Endothelial cell of umbilical vein (primary cell): ENCODE measurements around the gene MPZL2. TPM values are rescaled to one million over a fixed set of nuclear protein-coding genes. Genes with fewer than 3 reads are reported as not detected.

Source experiments
- BruUV-seq: library from RNA; stranded (reverse); fragments of 400-500 nt; replicated peaks from 2 replicates; lab custom pipeline; 2021; lab: Mats Ljungman, UMichigan
- CTCF ChIA-PET: fragments of 300-600, 350-600 bp; sonication (Branson Sonifier 250); formaldehyde crosslinking; loops from one replicate; lab custom pipeline; 2021; ENCODE audit warnings: antibody characterized with exemption, inconsistent platforms; lab: Charles Lee
- POLR2A ChIA-PET: fragments of 300-600, 350-600 bp; sonication (Branson Sonifier 250); formaldehyde crosslinking; loops from one replicate; lab custom pipeline; 2021; ENCODE audit warnings: antibody characterized with exemption, inconsistent platforms; lab: Charles Lee
- DNase-seq: peaks from one replicate; pipeline ENCODE4 v3.0.0-alpha.2; 2011; ENCODE audit warnings: low read depth, low spot score
- FAIRE-seq: peaks from 2 replicates; lab custom pipeline; 2011; peaks lifted over from hg19 to GRCh38; lab: Jason Lieb, UNC
- H2AFZ ChIP-seq: 2 replicates; pipeline ENCODE4 v1.6.0; 2012; ENCODE audit warnings: low read depth, low read length, control low read depth, inconsistent platforms
- H3K27ac ChIP-seq: 2 replicates; pipeline ENCODE4 v1.5.1; 2011; ENCODE audit warnings: low read depth, mild to moderate bottlenecking, control low read depth, low read length, moderate library complexity; ENCODE audit not compliant: insufficient read depth
- H3K27me3 ChIP-seq, 2 experiments: 2 replicates each; pipeline versions ENCODE4 v1.6.0 to v1.6.1; 2011; ENCODE audit warnings: low read length in 2 of 2, mixed read lengths in 1 of 2; ENCODE audit not compliant: control insufficient read depth in 2 of 2, insufficient read depth in 2 of 2
- H3K36me3 ChIP-seq, 2 experiments: 2 replicates in 1 of 2; 3 replicates in 1 of 2; pipeline ENCODE4 v1.5.1; 2011; ENCODE audit warnings: low read length in 2 of 2, mild to moderate bottlenecking in 1 of 2, moderate library complexity in 1 of 2; ENCODE audit not compliant: control insufficient read depth in 2 of 2, insufficient read depth in 2 of 2; ENCODE audit errors: extremely low read depth in 1 of 2
- H3K4me1 ChIP-seq: 3 replicates; pipeline ENCODE4 v1.5.1; 2011; ENCODE audit warnings: mild to moderate bottlenecking, low read length; ENCODE audit not compliant: control insufficient read depth, insufficient read depth; ENCODE audit errors: extremely low read depth
- H3K4me2 ChIP-seq: 2 replicates; pipeline ENCODE4 v1.6.1; 2011; ENCODE audit warnings: low read length, control low read depth, mixed read lengths; ENCODE audit not compliant: insufficient read depth
- H3K4me3 ChIP-seq, 3 experiments: fragments of 200-600 bp in 1 of 3; sonication (generic), shearing (Covaris generic) in 1 of 3; replicated peaks in 1 of 3; 2 replicates each; pipeline ENCODE4 v1.5.1; 2011 to 2016; ENCODE audit warnings: control low read depth in 3 of 3, low read length in 3 of 3, mild to moderate bottlenecking in 2 of 3, inconsistent platforms in 1 of 3, low read depth in 1 of 3, moderate library complexity in 1 of 3; ENCODE audit not compliant: insufficient read depth in 1 of 3
- H3K79me2 ChIP-seq: 2 replicates; pipeline ENCODE4 v1.6.0; 2012; ENCODE audit warnings: low read length, inconsistent platforms; ENCODE audit not compliant: control insufficient read depth, insufficient read depth
- H3K9ac ChIP-seq: replicated peaks from 2 replicates; pipeline ENCODE3; 2011; ENCODE audit warnings: low read length, control low read depth; ENCODE audit not compliant: insufficient read depth; ENCODE audit errors: extremely low read depth
- H3K9me1 ChIP-seq: replicated peaks from 3 replicates; pipeline ENCODE4 v1.6.0; 2011; ENCODE audit warnings: mild to moderate bottlenecking, low read length; ENCODE audit not compliant: control insufficient read depth, insufficient read depth; ENCODE audit errors: extremely low read depth
- H3K9me3 ChIP-seq: replicated peaks from 2 replicates; pipeline ENCODE4 v1.5.1; 2012; ENCODE audit warnings: low read length, inconsistent platforms; ENCODE audit not compliant: control insufficient read depth, insufficient read depth
- H4K20me1 ChIP-seq: replicated peaks from 2 replicates; pipeline ENCODE3; 2011; ENCODE audit warnings: mild to moderate bottlenecking, low read length; ENCODE audit not compliant: control insufficient read depth, insufficient read depth; ENCODE audit errors: extremely low read depth
- EZH2 ChIP-seq: IDR thresholded peaks from 2 replicates; pipeline ENCODE4 v1.6.1; 2012; ENCODE audit warnings: borderline replicate concordance, low read depth, mild to moderate bottlenecking, moderate library complexity, low read length, inconsistent platforms; ENCODE audit not compliant: severe bottlenecking
- FOS ChIP-seq: IDR thresholded peaks from 2 replicates; pipeline ENCODE4 v1.6.1; 2011; ENCODE audit warnings: mild to moderate bottlenecking, low read length, moderate library complexity, borderline replicate concordance; ENCODE audit not compliant: insufficient read depth
- GATA2 ChIP-seq: IDR thresholded peaks from 2 replicates; pipeline ENCODE4 v1.7.0; 2011; ENCODE audit warnings: low read depth, mild to moderate bottlenecking, moderate library complexity, mixed read lengths, low read length; ENCODE audit not compliant: insufficient read length, insufficient read depth
- JUN ChIP-seq: IDR thresholded peaks from 2 replicates; pipeline ENCODE4 v1.6.1; 2011; ENCODE audit warnings: borderline replicate concordance, low read depth; ENCODE audit not compliant: insufficient read length, insufficient read depth
- MYC ChIP-seq: IDR thresholded peaks from one replicate; pipeline ENCODE4 v1.6.1; 2011; ENCODE audit warnings: mild to moderate bottlenecking, low read depth, low read length
- POLR2A ChIP-seq: IDR thresholded peaks from 2 replicates; pipeline ENCODE4 v1.6.1; 2012; ENCODE audit warnings: low read depth, mild to moderate bottlenecking, control low read depth, low read length
- POLR2AphosphoS5 ChIP-seq: IDR thresholded peaks from 2 replicates; pipeline ENCODE4 v1.6.1; 2012; ENCODE audit warnings: low read depth, mild to moderate bottlenecking, control low read depth, low read length, moderate library complexity; ENCODE audit not compliant: insufficient read depth
- dilution Hi-C: fragments of 300-500 bp; cut with MboI; formaldehyde crosslinking; loops from one replicate; pipeline ENCODE4 v1.15.0; 2019; ENCODE audit warnings: low sequenced_read_pairs; ENCODE audit not compliant: extremely low pct_ligation_motif_present
- intact Hi-C: fragments of 100-400 bp; cut with micrococcal nuclease; formaldehyde crosslinking; loops from one replicate; pipeline ENCODE4 v1.10.0; 2022
- polyA plus RNA-seq, 4 experiments: library from polyadenylated mRNA; depleted of rRNA in 3 of 4; stranded (reverse) in 3 of 4; unstranded in 1 of 4; fragments of >200 nt; gene quantifications; 2 replicates each; pipeline versions ENCODE4 v1.2.1 to v1.2.3, GENCODE V29; 2011 to 2012; ENCODE audit warnings: missing spikeins in 1 of 4
- total RNA-seq: library from RNA; stranded (reverse); gene quantifications from 2 replicates; pipeline ENCODE4 v1.2.3, GENCODE V29; 2021
- TF ChIP-seq, protein P1 (sequence below), 2 donors: IDR thresholded peaks; 1 replicate in 1 of 2; 2 replicates in 1 of 2; pipeline ENCODE4 v1.5.1; 2011; ENCODE audit warnings: low read length in 2 of 2, mild to moderate bottlenecking in 2 of 2, moderate library complexity in 2 of 2, control low read depth in 1 of 2, inconsistent platforms in 1 of 2, low read depth in 1 of 2; ENCODE audit not compliant: insufficient read depth in 1 of 2; ENCODE audit errors: extremely low read depth in 1 of 2
- TF ChIP-seq, protein P2 (sequence below): IDR thresholded peaks from 2 replicates; pipeline ENCODE4 v1.6.1; 2011; ENCODE audit not compliant: insufficient read depth, insufficient read length

Gene MPZL2
- total and polyA plus RNA-seq, 2 donors (not counting 3 experiments of a cell fraction or from before 2014, with no cell fraction given) = 21.0 to 49.5 TPM

DNA sequence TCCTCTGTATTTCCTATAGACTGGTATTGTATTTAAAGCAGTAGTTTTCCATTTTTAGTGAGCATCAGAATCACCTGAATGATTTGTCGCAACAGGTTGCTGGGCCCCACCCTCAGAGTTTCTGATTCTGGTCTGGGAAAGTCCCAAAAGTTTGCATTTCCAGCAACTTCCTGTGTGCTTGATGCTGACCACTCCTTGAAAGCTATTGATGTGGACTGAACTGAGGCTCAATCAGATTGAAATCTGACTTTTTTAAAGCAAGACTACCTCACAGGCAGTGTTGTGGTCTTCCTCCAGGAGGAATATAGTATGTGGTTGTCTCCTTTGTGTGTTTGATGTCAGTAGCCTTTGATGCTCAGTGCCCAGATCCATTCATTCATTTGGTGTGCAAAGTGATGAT is 17.2 kb upstream of the MPZL2 start:
- BruUV-seq = no TSS peak
- Histone ChIP-seq H3K9ac (no peak overlapping the region), H3K27ac (no peak overlapping the region), H3K4me1 (peaks cover 19% of the 10 kb centered on the region), H4K20me1 (no peaks in the 10 kb centered on the region), H3K9me1 (no peaks in the 10 kb centered on the region), H3K36me3 (no peaks in the 10 kb centered on the region), H3K4me3 (no peak overlapping the region), H3K27me3 (no peaks in the 10 kb centered on the region), H2AFZ (no peak overlapping the region), H3K4me2 (no peak overlapping the region), H3K9me3 (no peaks in the 10 kb centered on the region), H3K79me2 (no peaks in the 10 kb centered on the region)
- TF ChIP-seq, protein P1, sequence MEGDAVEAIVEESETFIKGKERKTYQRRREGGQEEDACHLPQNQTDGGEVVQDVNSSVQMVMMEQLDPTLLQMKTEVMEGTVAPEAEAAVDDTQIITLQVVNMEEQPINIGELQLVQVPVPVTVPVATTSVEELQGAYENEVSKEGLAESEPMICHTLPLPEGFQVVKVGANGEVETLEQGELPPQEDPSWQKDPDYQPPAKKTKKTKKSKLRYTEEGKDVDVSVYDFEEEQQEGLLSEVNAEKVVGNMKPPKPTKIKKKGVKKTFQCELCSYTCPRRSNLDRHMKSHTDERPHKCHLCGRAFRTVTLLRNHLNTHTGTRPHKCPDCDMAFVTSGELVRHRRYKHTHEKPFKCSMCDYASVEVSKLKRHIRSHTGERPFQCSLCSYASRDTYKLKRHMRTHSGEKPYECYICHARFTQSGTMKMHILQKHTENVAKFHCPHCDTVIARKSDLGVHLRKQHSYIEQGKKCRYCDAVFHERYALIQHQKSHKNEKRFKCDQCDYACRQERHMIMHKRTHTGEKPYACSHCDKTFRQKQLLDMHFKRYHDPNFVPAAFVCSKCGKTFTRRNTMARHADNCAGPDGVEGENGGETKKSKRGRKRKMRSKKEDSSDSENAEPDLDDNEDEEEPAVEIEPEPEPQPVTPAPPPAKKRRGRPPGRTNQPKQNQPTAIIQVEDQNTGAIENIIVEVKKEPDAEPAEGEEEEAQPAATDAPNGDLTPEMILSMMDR (IDR thresholded peaks at IDR 0.05; ENCODE audit: extremely low read depth in 1 of 2, insufficient read depth in 1 of 2, low read depth in 1 of 2, low read length in 2 of 2) = no peak
- TF ChIP-seq POLR2AphosphoS5 (no peak), FOS (no peak), POLR2A (no peak), GATA2 (no peak), JUN (no peak), EZH2 (no peak), MYC (no peak)
- TF ChIP-seq, protein P2, sequence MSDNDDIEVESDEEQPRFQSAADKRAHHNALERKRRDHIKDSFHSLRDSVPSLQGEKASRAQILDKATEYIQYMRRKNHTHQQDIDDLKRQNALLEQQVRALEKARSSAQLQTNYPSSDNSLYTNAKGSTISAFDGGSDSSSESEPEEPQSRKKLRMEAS = no peak
- ChIA-PET POLR2A (no interaction called here), CTCF (interaction anchor here (1.5 to 12.3 kb wide), 3 partner anchors 16 to 82 kb away, joined by 7 to 235 read pairs (median 8); partner anchors contain the start of gene MPZL2)
- no peak for DNase-seq
- no peak for FAIRE-seq
- intact Hi-C loops (no loop called here), dilution Hi-C loops (no loop called here)
